Renal cortex interstitium (tissue), 11 donors: ENCODE measurements around the gene SLAMF9. TPM values are rescaled to one million over a fixed set of nuclear protein-coding genes. Genes with fewer than 3 reads are reported as not detected.

Source experiments
- DNase-seq, 11 donors: peaks; one replicate each; pipeline ENCODE4 v3.0.0-alpha.2; 2013; ENCODE audit warnings: low read depth in 9 of 11, low spot score in 4 of 11; ENCODE audit errors: extremely low read depth in 1 of 11
- polyA plus RNA-seq, 3 donors: library from polyadenylated mRNA; unstranded; fragments of 120-200 nt; gene quantifications; one replicate each; pipeline ENCODE4 v1.2.1, GENCODE V29; 2013; ENCODE audit not compliant: insufficient read length in 3 of 3

Gene SLAMF9
- polyA plus RNA-seq, 3 donors = not detected

GRCh38 chr1:159938211-159938852 is 15.7 kb downstream of the SLAMF9 start:
- no peak for DNase-seq

GRCh38 chr1:159937054-159937750 is 16.8 kb downstream of the SLAMF9 start:
- DNase-seq = no peak

- DNase-seq = peak in 1 of 11 donors; percentile 43
Measured at GRCh38 chr1:159936273-159936904, 17.6 kb downstream of the SLAMF9 start.

GRCh38 chr1:159935719-159936272 is 18.2 kb downstream of the SLAMF9 start:
- no peak for DNase-seq

- no peak for DNase-seq
Measured at GRCh38 chr1:159935305-159935704, 18.7 kb downstream of the SLAMF9 start.

- DNase-seq = no peak
Measured at GRCh38 chr1:159934136-159935039, 19.6 kb downstream of the SLAMF9 start.

GRCh38 chr1:159933347-159933746 is 20.7 kb downstream of the SLAMF9 start:
- no peak for DNase-seq

GRCh38 chr1:159932296-159933285 is 21.4 kb downstream of the SLAMF9 start:
- DNase-seq = no peak

GRCh38 chr1:159931795-159932173 is 22.3 kb downstream of the SLAMF9 start:
- no peak for DNase-seq

GRCh38 chr1:159931101-159931794 is 22.8 kb downstream of the SLAMF9 start:
- no peak for DNase-seq

- DNase-seq = no peak
Measured at GRCh38 chr1:159930634-159931033, 23.4 kb downstream of the SLAMF9 start.

GRCh38 chr1:159930216-159930615 is 23.8 kb downstream of the SLAMF9 start:
- no peak for DNase-seq

GRCh38 chr1:159929155-159930051 is 24.6 kb downstream of the SLAMF9 start:
- no peak for DNase-seq

GRCh38 chr1:159928491-159929050 is 25.5 kb downstream of the SLAMF9 start:
- DNase-seq = no peak

GRCh38 chr1:159927849-159928431 is 26.1 kb downstream of the SLAMF9 start:
- DNase-seq = no peak
